Peyer's patch (tissue), 4 donors: ENCODE measurements around the gene SNX17.

ENCODE experiments used
- POLR2A ChIP-seq, 2 donors: fragments of 450-650 bp; IDR thresholded peaks; one replicate each; pipeline ENCODE4 v1.5.1; 2017; ENCODE audit warnings: antibody characterized with exemption in 2 of 2, mild to moderate bottlenecking in 2 of 2, moderate library complexity in 2 of 2
- TF ChIP-seq, protein P1 (sequence below), 6 experiments: fragments of 450-650 bp in 4 of 6; fragments of 200-600 bp in 2 of 6; sonication (generic) in 1 of 6; IDR thresholded peaks; one replicate each; pipeline ENCODE4 v1.5.1; 2017 to 2019; ENCODE audit warnings: antibody characterized with exemption in 6 of 6, mild to moderate bottlenecking in 3 of 6, moderate library complexity in 1 of 6

DNA sequence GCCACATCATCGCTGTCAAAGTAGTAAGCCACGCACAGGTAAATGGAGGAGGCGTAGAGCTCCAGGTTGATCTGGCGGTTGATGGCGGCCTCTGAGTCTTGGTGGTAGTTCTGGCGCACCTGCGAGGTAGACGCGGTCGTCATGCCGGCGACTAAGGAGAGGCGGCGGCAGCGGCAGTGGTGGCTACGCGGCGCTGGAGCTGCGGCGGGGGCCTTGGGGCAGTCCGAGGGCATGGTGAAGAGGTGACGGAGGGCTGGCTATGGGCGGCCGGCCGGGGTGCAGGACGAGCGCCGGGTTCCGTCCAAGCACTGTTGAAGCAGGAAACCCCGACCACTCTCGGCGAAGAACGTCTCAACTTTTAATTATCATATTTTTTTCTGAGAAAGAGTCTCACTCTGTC is 22.8 kb downstream of the SNX17 start:
- TF ChIP-seq, protein P1, sequence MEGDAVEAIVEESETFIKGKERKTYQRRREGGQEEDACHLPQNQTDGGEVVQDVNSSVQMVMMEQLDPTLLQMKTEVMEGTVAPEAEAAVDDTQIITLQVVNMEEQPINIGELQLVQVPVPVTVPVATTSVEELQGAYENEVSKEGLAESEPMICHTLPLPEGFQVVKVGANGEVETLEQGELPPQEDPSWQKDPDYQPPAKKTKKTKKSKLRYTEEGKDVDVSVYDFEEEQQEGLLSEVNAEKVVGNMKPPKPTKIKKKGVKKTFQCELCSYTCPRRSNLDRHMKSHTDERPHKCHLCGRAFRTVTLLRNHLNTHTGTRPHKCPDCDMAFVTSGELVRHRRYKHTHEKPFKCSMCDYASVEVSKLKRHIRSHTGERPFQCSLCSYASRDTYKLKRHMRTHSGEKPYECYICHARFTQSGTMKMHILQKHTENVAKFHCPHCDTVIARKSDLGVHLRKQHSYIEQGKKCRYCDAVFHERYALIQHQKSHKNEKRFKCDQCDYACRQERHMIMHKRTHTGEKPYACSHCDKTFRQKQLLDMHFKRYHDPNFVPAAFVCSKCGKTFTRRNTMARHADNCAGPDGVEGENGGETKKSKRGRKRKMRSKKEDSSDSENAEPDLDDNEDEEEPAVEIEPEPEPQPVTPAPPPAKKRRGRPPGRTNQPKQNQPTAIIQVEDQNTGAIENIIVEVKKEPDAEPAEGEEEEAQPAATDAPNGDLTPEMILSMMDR (IDR thresholded peaks at IDR 0.05) = no peak
- no peak for TF ChIP-seq POLR2A (IDR thresholded peaks at IDR 0.05)
